ENCODE measurements around the gene PAM. TPM values are rescaled to one million over a fixed set of nuclear protein-coding genes. Genes with fewer than 3 reads are reported as not detected.
A peak's percentile ranks its signal among the peaks of the same experiment; 100 is the strongest.

PAM gene
- total RNA-seq, 1 experiment from 2014 or later: 60.3 TPM

- CTCF ChIA-PET: interaction anchor here (0.7 to 2.7 kb wide), 8 partner anchors 9 to 193 kb away, joined by 3 to 17 read pairs (median 4); no protein-coding TSS in a partner anchor
- POLR2A ChIA-PET: interaction anchor here (0.6 to 2.1 kb wide), 9 partner anchors 9 to 321 kb away, joined by 3 to 8 read pairs (median 3); partner anchors contain the start of genes GIN1, PAM and PPIP5K2
- BruUV-seq (replicated peaks): no TSS peak
These were observed 43.9 kb downstream of the PAM start for GRCh38 chr5:102799017-102799416.

GRCh38 chr5:102800427-102800826 is 45.3 kb downstream of the PAM start:
- intact Hi-C loops (cut with micrococcal nuclease): no loop called here
- no TSS peak for BruUV-seq (replicated peaks)
- TF ChIP-seq CTCF (IDR thresholded peaks at IDR 0.05; ENCODE audit: unreplicated experiment): no peak
- Mint-ChIP-seq H3K36me3 (ENCODE audit: insufficient read depth, unreplicated experiment) (no peaks in the 10 kb centered on the region), H3K27me3 (ENCODE audit: insufficient read depth, unreplicated experiment) (no peaks in the 10 kb centered on the region), H3K4me3 (ENCODE audit: unreplicated experiment) (no peak overlapping the region), H3K4me1 (ENCODE audit: insufficient read depth, unreplicated experiment) (peaks cover 11% of the 10 kb centered on the region), H3K9me3 (ENCODE audit: unreplicated experiment) (no peaks in the 10 kb centered on the region), H3K27ac (ENCODE audit: low read depth, unreplicated experiment) (no peak overlapping the region)
- no peak for DNase-seq (ENCODE audit: unreplicated experiment)
- ChIA-PET CTCF (interaction anchor here (1.0 to 2.7 kb wide), 5 partner anchors 14 to 219 kb away, joined by 3 to 17 read pairs (median 6); no protein-coding TSS in a partner anchor), POLR2A (interaction anchor here (0.5 to 1.2 kb wide), 4 partner anchors 10 to 120 kb away, joined by 3 to 4 read pairs (median 4); no protein-coding TSS in a partner anchor)

More at GRCh38 chr5:102799017-102799416, 43.9 kb downstream of the PAM start:
- intact Hi-C loops (cut with micrococcal nuclease): no loop called here
- Mint-ChIP-seq H3K36me3 (ENCODE audit: insufficient read depth, unreplicated experiment) (no peaks in the 10 kb centered on the region), H3K4me3 (ENCODE audit: unreplicated experiment) (no peak overlapping the region), H3K27me3 (ENCODE audit: insufficient read depth, unreplicated experiment) (no peaks in the 10 kb centered on the region), H3K4me1 (ENCODE audit: insufficient read depth, unreplicated experiment) (peaks cover 11% of the 10 kb centered on the region), H3K9me3 (ENCODE audit: unreplicated experiment) (no peaks in the 10 kb centered on the region), H3K27ac (ENCODE audit: low read depth, unreplicated experiment) (no peak overlapping the region)
- peak; percentile 74 for DNase-seq (ENCODE audit: unreplicated experiment)
- no peak for TF ChIP-seq CTCF (IDR thresholded peaks at IDR 0.05; ENCODE audit: unreplicated experiment)

GRCh38 chr5:102801371-102801770 is 46.3 kb downstream of the PAM start:
- POLR2A ChIA-PET: no interaction called here
- no peak overlapping the region for H3K27ac Mint-ChIP-seq (ENCODE audit: low read depth, unreplicated experiment)
- BruUV-seq (replicated peaks): no TSS peak

More at GRCh38 chr5:102801371-102801770, 46.3 kb downstream of the PAM start:
- no peak for TF ChIP-seq CTCF (IDR thresholded peaks at IDR 0.05; ENCODE audit: unreplicated experiment)
- Mint-ChIP-seq H3K4me1 (ENCODE audit: insufficient read depth, unreplicated experiment) (peaks cover 11% of the 10 kb centered on the region), H3K4me3 (ENCODE audit: unreplicated experiment) (no peak overlapping the region), H3K27me3 (ENCODE audit: insufficient read depth, unreplicated experiment) (no peaks in the 10 kb centered on the region), H3K36me3 (ENCODE audit: insufficient read depth, unreplicated experiment) (no peaks in the 10 kb centered on the region), H3K9me3 (ENCODE audit: unreplicated experiment) (no peaks in the 10 kb centered on the region)
- intact Hi-C loops (cut with micrococcal nuclease): no loop called here
- no peak for DNase-seq (ENCODE audit: unreplicated experiment)
- CTCF ChIA-PET: interaction anchor here (1.7 kb wide), 1 partner anchor 220 kb away, joined by 3 read pairs; no protein-coding TSS in a partner anchor
